GM19025 (cell line): ENCODE data around the gene DNAAF8.

ENCODE experiments used
- ATAC-seq: cut with Tn5 transposase; IDR thresholded peaks from one replicate; pipeline ENCODE4 v1.9.1; 2021; ENCODE audit warnings: mild to moderate bottlenecking, low read depth, moderate library complexity; ENCODE audit not compliant: unreplicated experiment

The DNAAF8 gene

DNA sequence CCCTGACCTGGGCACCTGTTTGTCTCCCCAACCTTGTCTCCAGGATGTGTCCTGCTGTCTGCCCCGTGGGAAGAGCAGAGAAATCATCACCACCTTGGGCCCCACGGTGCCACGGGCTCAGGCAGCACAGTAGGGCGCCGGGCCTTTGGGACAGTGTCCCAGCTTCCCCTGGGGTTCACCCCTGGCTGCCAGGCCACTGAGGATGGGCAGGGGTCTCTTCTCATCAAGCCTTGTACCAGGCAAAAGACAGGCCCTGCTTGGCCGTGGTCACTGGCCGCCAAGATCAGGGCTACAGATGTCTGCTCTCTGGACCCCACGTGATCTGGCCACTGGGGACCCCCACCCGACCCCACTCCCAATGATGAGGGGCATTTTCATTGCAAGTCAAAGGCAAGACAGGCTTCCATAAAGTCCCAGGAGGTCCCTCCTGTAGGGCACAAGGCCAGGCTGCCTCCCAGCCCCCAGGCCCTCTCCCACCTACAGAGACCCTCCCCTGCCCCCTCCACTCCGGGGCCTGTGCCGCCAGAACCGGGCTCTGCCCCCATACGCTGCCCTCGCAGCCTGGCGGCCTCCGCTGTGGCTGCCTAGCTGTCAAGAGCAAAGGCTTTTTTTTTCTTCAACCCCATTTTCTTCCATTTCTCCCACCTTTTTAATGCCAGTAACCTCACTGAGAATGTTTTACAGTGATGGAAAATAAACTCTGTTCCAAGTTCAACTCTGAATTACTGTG lies 14.5 kb downstream of the DNAAF8 start:
- no peak for ATAC-seq

DNA sequence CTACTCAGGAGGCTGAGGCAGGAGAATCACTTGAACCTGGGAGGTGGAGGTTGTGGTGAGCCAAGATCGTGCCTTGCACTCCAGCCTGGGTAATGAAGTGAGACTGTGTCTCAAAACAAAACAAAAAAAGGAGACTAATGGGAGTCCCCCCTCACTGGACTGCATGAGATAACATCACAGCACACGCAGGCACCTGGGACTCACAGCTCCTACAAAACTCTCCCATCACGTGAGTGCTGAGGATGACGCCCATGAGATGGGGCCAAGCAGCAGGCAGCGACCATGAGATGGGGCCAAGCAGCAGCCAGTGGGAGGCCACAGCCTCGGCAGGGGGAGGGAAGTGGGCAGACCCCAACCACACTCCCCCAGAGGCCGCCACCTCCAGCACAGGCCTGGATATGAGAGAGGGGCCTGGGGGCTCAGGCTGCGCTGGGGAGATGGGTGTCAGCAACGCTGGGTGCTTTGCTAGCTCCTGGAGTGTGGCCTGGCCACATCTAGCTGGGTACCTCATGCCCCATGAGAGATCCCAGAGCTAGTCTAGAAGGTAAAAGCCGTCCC lies 15.4 kb downstream of the DNAAF8 start:
- no peak for ATAC-seq

DNA sequence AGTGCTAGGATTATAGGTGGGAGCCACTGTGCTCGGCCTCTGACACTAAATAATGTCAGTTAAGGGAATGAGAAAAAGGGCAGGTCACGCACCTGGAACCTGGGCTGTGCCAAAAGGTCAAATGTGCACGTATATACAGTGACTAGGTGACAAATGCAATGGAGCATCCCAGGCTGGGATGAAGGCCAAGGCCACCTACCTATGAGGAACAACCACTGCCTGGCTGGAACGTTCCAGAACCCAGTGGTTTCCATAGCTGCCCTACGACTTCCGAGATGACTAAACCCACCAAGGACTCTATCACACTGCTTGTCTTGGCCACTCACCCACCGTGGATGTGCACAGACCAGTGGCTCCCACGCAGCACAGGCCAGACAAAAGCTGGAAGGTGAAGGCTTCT lies 16.6 kb downstream of the DNAAF8 start:
- no peak for ATAC-seq

DNA sequence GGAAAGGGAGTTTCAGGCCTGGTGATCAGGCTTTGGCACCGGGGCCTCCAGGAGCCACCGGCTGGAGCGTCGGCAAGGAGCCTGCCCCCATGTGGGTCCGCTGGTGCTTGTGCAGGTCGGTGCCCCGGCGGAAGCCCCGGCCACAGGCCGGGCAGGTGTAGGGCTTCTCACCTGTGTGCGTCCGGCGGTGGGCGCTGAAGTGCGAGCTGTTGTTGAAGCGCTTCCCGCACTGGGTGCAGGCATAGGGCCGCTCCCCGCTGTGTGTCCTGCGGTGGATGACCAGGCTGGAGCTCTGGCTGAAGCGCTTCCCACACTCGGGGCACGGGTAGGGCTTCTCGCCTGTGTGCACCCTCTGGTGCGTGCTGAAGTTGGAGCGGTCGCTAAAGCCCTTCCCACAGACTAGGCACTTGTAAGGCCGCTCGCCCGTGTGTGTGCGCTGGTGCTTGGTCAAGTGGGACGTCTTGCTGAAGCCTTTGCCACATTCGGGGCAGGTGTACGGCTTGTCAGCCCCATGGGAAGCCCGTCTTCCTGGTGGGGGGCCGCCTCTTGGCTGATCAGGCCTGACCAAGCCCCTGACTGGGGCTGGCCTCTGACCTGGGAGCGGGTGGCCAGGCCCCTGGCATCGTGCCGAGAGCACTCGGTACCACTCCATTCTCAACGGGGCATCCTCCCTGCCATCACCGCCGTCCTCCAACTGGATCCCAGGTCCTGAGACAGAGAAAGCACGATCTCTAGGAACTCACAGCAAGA lies 18.2 kb downstream of the DNAAF8 start:
- ATAC-seq = no peak

DNA sequence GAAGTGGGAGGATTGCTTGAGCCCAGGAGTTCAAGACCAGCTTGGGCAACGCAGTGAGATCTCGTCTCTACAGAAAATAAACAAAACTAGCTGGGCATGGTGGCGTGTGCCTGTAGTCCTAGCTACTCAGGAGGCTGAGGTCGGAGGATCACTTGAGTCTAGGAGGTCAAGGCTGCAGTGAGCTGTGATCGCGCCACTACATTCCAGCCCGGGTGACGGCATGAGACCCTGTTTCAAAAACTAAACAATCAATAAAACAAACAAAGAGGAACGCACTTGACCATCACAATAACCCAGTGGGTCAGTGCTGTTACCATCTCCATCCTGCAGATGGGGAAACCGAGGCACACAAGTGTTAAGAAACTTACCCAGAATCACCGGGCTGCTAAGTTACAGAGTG lies 18.9 kb downstream of the DNAAF8 start:
- no peak for ATAC-seq

DNA sequence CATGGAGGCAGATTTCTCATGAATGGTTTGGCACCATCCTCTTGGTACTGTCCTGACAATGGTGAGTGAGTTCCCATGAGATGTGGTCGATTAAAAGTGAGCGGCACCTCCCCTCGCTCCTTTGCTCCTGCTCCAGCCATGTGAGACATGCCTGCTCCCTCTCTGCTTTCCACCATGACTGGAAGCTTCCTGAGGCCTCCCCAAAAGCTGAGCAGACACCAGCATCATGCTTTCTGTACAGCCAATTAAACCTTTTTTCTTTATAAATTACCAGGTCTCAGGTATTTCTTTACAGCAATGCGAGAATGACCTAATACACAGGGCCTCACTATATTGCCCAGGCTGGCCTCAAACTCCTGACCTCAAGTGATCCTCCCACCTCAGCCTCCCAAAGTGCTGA lies 20.5 kb downstream of the DNAAF8 start:
- ATAC-seq = no peak

DNA sequence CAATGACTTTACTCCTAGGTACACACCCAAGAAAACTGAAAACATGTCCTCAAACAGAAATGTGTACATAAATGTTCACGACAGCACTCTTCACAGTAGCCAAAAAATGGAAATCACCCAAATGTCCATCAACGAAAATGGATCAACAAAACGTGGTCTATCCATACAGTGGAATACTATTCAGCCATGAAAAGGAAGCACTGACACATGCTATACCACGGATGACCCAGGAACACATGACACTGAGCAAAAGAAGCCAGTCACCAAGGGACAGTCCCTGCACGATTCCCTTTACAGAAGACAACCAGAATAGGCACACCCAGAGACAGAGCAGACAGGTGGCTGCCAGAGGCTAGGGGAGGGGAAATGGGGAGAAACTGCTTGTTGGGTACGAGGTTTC lies 21.4 kb downstream of the DNAAF8 start:
- ATAC-seq = no peak

- ATAC-seq = no peak
Measured at GRCh38 chr16:4760221-4760910, 26.0 kb downstream of the DNAAF8 start.

- no peak for ATAC-seq
Measured at GRCh38 chr16:4762205-4762604, 27.9 kb downstream of the DNAAF8 start.

DNA sequence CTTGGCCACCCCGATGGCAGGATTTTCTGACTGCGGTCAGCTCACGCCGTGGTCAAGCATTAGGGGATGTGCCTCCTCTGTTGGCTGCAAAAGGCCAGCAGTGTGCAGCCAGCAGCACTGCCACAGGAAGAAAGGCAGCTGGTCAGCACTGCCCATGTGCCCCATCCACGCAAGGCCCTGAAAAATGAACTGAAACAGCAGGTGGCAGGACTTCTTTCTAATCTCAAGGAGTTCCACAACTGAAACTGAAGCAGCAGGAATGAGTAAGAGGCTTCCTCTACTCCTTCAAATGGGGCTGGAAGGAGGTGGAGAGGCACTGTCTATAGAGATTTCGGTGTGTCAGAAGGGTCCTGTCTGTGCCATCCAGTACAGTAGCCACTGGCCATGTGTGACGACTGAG lies 29.5 kb downstream of the DNAAF8 start:
- ATAC-seq = no peak

DNA sequence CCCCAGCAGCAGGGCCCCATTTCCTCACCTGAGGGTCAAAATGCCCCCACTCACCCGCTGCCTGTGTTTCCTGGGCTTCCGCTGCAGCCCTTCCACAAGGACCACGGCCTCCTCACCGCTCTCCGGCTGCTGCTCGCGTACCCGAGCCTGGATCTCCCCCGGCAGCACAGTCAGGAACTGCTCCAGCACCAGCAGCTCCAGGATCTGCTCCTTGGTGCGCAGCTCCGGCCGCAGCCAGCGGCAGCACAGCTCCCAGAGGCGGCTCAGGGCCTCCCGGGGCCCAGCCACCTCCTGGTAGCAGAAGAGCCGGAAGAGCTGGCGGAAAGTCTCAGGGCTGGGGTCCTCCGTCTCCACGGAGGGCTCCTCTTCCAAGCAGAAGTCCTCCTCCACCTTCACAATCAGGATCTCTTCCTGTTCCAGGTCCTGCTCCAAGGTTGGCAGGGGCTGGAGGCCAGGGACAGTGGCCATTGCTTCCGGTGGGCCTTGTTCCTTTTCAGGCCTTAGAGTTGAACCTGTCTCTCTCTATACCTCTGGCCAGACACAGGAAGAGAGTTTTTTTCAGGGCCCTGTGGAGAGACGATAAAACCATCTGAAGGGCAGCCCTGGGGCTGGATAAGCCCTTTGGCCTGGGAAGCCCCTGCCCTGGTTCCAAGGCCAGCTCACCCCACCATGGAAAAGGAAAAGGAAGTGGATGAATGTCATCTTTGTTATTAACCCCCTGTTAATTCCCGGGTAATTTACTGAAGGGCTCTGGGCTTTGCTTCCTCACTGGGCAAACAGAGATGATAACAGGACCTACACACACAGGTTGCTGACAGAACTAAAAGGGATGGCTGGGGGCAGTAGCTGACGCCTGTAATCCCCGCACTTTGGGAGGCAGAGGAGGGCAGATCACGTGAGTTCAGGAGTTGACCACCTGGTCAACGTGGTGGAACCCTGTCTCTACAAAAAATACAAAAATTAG lies 31.5 kb downstream of the DNAAF8 start:
- ATAC-seq = no peak

DNA sequence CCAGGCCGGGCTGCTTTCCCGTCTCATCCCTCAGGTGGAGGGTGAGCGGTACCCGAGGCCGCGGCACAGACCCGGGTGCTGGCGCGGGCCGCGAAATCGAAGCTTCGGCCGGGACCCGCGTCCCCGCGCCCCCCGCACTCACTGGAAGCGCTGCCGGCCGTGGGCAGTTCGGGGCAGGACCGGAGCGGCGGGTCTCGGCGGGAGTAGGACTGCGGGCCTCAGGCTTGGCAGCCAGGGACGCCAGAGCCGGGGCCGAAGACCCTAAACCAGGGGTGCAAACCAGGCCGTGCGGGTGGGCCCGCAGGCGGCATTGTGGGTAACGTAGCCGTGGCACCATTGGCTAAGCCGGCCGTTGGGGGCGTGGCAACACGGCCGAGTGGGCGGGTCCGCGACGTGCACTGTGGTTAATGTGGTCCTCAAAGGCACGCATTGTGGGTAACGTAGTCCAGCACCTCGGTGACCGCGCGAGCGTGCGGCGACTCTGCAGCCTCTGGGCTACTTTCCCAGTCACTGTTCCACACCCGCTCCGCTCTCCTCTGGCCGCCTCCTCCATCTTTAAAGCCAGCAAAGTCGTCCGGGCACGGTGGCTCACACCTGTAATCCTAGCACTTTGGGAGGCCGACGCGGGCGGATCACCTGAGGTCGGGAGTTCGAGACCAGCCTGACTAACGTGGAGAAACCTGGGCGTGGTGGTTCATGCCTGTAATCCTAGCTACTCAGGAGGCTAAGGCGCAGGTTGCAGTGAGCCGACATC lies 32.7 kb downstream of the DNAAF8 start, which contains the start of gene ZNF500:
Gene ZNF500 (minus strand): TSS at position 288 of the 754 bp plus-strand sequence. CDS start 1,184 bp downstream, outside the sequence.
- ATAC-seq = peak; percentile 88

GRCh38 chr16:4767872-4768548 lies 33.7 kb downstream of the DNAAF8 start:
- ATAC-seq = no peak

DNA sequence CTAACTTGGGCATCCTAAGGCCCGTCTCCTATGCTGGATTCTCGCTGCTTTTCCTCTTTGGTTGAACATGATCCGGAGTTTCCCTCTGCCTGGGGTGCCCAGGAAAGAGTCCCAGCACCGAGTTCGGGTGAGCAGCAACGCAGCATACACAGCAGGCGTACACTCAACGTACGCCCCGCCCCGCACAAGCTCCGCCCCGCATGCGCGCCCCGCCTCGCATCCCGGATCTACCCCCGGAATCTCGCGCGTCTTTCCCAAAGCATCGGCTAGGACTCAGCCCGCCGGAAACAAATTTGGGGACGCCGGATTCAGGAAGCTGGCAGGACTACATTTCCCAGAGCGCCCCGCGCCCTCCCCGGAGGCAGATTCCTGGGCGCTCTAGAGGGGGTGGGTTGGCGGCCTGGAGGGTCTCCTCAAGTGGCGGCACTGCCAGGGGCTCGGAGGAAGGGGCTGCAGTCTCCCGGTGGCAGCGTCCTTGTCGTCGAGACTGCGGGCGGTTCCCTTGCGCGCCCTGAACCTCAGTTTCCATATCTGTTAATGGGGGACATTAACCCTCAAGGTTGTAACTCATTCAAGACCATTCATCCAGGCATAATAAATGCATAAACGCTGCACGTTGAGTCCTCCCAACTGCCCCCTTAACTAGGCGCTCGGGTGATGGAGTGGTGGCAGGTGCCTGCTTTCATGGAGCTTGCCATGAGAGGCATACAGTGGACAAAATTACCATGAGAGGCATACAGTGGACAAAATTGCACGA lies 34.4 kb downstream of the DNAAF8 start:
- ATAC-seq = peak; percentile 45

DNA sequence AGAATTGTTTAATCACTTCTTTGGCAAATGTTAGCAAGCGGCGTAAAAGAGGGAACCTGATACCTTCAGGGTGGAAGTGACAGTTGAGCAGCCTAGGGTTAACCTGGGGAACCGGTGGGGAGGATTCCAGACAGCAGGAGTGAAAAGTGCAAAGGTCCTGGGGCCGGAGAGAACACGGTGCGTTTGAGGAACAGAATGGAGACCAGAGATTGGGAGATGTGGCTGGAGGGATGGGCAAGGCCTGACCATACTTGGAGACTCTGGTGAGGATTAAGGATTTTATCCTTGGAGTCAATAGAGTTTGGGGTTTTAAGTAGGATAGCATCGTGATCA lies 34.9 kb downstream of the DNAAF8 start:
- ATAC-seq = no peak

GRCh38 chr16:4771646-4772045 lies 37.3 kb downstream of the DNAAF8 start:
- no peak for ATAC-seq

GRCh38 chr16:4772351-4772750 lies 38.0 kb downstream of the DNAAF8 start:
- no peak for ATAC-seq

DNA sequence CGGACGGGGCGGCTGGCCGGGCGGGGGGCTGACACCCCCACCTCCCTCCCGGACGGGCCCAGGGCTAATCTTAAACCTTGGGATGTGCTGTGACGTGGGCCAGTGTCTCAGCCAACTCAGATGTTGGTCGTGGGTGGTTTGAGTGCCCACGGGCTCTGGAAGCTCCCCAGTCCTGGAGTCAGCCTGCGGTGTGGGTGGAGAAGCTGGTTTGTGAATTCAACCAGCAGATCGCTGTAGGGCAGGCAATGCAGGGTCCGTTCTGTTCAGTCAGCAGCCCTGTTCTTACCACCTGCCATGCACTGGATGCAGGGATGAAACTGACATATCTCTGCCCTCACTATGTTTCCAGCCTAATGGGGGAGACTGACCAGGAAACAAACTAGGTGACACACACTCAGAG lies 40.7 kb downstream of the DNAAF8 start:
- no peak for ATAC-seq
